Measurements from ENCODE around the gene OR10H5.
"Not testable (repeated sequence)": the region's sequence is repeated elsewhere in the genome, so short reads cannot be mapped to it uniquely, and the experiment has no call there.

Gene OR10H5

GRCh38 chr19:15812060-15812722 is 24.7 kb downstream of the OR10H5 start:
- peak in 1 of 2 experiments; percentile 6 for DNase-seq

GRCh38 chr19:15813916-15814315 is 26.5 kb downstream of the OR10H5 start:
- DNase-seq: no peak

DNA sequence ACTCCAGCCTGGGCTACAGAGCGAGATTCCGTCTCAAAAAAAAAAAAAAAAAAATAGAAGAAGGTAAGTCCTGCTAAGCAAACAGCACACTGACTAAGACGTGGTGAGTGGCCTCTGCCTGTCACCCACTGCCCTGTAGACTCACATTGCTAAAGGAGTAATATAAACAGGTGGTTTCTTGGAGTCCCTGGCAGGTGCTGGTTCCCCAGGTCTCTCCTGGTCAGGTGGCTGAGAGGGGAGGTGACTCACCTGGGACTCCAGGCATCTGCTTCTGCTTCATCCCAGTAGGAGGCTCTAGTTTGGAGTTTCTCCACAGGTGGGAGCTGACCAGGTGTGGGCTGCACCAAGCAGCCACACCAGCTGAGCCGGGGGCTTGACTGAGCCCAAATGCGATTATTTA is 27.8 kb downstream of the OR10H5 start, which contains the start of gene OR10H1:
Gene OR10H1 (minus strand): TSS at position 359 of the 400 bp plus-strand sequence. CDS start 7,627 bp downstream, outside the sequence.
- DNase-seq: no peak

GRCh38 chr19:15820646-15821045 is 33.2 kb downstream of the OR10H5 start:
- no peak for DNase-seq

DNA sequence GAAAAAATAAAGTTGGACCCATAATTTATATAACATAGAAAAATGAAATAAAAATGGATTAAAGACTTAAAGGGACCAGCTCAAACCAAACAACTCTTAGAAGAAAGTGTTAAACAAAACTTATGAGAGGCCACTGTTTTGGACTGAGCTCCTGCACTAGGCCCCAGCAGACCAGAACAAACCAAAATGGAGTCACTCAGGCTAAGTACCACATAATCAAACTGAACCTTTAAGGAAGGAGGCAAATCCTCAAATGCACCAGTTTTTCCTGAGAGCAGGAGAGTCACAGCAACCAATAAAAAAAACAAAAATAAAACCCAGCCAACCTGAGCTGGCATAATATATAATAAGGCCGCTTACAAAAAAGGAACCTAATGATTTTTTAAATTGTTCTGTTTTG is 38.3 kb downstream of the OR10H5 start:
- DNase-seq: no peak

DNA sequence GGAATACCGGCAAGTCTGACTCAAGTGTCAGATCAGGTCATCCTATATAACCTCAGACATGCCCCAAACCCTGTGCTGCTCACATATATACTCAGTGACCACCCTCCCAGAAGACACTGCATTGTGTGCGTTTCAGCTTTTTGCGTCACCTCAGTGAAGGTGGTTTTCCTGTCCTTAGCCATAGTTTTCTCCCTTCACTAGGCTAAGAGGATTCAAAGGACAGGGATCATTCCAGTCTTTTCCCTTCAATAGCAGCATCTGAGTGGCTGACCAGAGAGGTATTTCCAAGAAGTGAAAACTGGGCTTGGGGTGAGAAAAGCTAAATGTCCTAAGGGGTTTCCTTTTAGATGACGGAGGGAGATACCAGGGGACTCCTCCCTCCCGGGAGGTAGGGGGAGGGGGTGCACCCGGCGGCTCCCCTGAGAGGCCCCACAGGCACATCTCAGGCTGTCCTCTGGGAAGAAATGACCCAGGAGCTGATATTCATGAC is 40.7 kb downstream of the OR10H5 start:
- DNase-seq: no peak

- DNase-seq: not testable (repeated sequence)
These were observed 41.3 kb downstream of the OR10H5 start for GRCh38 chr19:15828611-15829305.

GRCh38 chr19:15829306-15829698 is 41.8 kb downstream of the OR10H5 start:
- DNase-seq: no peak

GRCh38 chr19:15829786-15830185 is 42.3 kb downstream of the OR10H5 start:
- DNase-seq: no peak

DNA sequence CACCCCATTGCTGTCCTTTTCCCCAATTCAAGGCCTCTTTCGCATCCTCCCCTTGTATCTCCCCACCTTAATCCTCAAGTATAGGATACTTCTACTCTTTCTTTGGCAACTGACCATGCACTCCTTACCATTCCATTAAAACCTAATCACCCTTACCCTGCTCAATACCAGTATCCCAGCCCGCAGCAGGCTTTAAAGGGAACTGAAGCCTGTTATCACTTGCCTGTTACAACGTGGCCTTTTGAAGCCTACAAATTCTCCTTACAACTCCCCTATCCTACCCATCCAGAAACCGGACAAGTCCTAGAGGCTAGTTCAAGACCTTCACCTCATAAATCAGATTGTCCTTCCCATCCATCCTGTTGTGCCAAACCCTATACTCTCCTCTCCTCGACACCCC is 44.2 kb downstream of the OR10H5 start:
- DNase-seq: no peak

- not testable (repeated sequence) for DNase-seq
These were observed 46.8 kb downstream of the OR10H5 start for GRCh38 chr19:15834232-15834631.

GRCh38 chr19:15835565-15836329 is 48.3 kb downstream of the OR10H5 start:
- peak; percentile 40 to 43 for DNase-seq

- peak; percentile 93 to 97 for DNase-seq
These were observed 49.1 kb downstream of the OR10H5 start for GRCh38 chr19:15836330-15837220.

GRCh38 chr19:15837221-15837731 is 49.8 kb downstream of the OR10H5 start:
- no peak for DNase-seq

DNA sequence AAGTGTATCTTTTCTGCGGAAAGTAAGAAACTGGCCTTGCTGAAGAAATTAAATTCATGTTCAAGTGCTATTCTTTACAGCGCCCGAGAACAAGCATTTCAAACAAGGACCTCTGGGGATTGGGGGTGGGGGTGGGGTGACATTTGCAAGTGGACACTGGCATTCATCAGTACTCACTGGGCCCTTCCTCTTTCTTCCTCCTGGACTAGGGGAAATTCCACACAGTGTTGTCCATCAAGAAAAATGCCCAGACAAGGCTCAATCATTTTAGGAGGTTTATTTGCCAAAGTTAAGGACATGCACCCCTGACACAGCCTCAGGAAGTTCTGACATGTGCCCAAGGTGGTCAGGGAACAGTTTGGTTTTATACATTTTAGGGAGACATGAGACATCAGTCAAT is 50.9 kb downstream of the OR10H5 start:
- DNase-seq: no peak

- not testable (repeated sequence) for DNase-seq
These were observed 52.4 kb downstream of the OR10H5 start for GRCh38 chr19:15839888-15840287.

DNA sequence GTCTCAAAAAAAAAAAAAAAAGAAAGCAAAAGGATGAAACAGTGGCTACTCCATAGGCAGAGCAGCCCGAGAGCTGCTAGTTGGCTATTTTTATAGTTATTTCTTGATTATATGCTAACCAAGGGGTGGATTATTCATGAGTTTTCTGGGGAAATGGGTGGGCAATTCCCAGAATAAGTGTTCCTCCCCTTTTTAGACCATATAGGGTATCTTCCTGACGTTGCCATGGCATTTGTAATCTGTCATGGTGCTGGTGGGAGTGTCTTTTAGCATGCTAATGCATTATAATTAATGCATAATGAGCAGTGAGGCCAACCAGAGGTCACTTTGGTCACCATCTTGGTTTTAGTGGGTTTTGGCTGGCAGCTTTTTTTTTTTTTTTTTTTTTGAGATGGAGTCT is 53.4 kb downstream of the OR10H5 start:
- DNase-seq: no peak

- DNase-seq: peak in 1 of 2 experiments; percentile 19
These were observed 54.6 kb downstream of the OR10H5 start for GRCh38 chr19:15841875-15842569.

DNA sequence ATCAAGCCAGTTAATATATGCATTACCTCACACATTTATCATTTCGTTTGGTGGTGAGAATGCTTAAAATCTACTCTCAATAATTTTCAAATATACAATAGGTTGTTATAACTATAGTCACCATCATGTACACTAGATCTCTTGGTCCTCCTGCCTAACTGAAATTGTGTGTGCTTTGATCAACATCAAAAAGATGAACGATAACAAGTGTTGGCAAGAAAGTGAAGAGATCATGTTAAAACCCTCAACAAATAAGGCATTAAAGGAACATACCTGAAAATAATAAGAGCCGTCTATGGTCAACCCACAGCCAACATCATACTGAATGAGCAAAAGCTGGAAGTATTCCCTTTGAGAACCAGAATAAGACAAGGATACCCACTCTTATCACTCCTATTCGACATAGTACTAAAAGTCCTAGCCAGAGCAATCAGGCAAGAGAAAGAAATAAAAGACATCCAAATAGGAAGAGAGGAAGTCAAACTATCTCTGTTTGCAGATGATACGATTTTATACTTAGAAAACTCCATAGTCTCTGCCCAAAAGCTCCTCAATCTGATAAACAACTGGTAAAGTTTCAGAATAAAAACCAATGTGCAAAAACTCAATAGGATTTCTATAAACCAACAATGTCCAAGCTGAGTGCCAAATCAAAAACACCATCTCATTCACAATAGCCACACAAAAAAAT is 55.9 kb downstream of the OR10H5 start:
- no peak for DNase-seq

- DNase-seq: not testable (repeated sequence)
These were observed 56.4 kb downstream of the OR10H5 start for GRCh38 chr19:15843894-15844222.

DNA sequence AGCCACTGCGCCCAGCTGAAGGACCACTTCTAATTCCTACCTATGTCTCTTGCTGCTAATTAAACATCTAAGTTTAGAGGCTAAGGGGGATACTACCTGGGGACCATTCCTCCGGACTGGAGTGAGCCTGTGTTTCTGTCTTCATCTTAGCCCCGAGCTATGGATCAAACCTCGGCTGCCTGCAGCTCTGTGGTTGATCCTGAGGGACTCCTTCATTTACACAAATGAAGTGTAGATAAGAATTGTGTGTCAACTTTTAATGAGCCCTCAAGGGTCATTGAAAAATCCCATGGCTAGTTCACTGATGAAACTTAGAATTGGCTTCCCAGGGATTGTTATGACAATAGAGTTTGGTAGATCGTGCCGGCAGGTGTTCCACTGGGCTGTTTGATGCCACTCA is 59.5 kb downstream of the OR10H5 start:
- no peak for DNase-seq

Data from activated CD4-positive, alpha-beta T cell treated with anti-CD3 and anti-CD28 coated beads, Interleukin-2, amount 50 U/mL, for 48 hours (primary cell).